Ovary (tissue), 3 donors: ENCODE results near the gene FBXL19.

Source experiments
- CTCF ChIP-seq, 3 donors: fragments of 450-650 bp in 2 of 3; fragments of 200-600 bp in 1 of 3; IDR thresholded peaks; one replicate each; pipeline versions ENCODE4 v1.5.1 to v1.8.0; 2016 to 2022; ENCODE audit warnings: antibody characterized with exemption in 3 of 3, mild to moderate bottlenecking in 1 of 3
- EP300 ChIP-seq: sonication (generic); formaldehyde crosslinking; IDR thresholded peaks from one replicate; pipeline ENCODE4 v1.6.1; 2017; ENCODE audit warnings: antibody characterized with exemption
- POLR2A ChIP-seq: fragments of 450-650 bp; IDR thresholded peaks from one replicate; pipeline ENCODE4 v1.6.1; 2017; ENCODE audit warnings: antibody characterized with exemption, mild to moderate bottlenecking, moderate library complexity
- donor health status: DM: no; HTN: no; CAD: no.

GRCh38 chr16:30969246-30969842 is 46.0 kb downstream of the FBXL19 start:
- no peak for TF ChIP-seq CTCF (IDR thresholded peaks at IDR 0.05)
- no peak for TF ChIP-seq POLR2A
- no peak for TF ChIP-seq EP300
